HG02973 (cell line): ENCODE data around the gene CCDC152.
"Not testable (repeated sequence)": the region's sequence is repeated elsewhere in the genome, so short reads cannot be mapped to it uniquely, and the experiment has no call there.

Experiments
- ATAC-seq: cut with Tn5 transposase; IDR thresholded peaks from one replicate; pipeline ENCODE4 v1.9.1; 2021; ENCODE audit warnings: moderate library complexity; ENCODE audit not compliant: unreplicated experiment

CCDC152 gene, protein sequence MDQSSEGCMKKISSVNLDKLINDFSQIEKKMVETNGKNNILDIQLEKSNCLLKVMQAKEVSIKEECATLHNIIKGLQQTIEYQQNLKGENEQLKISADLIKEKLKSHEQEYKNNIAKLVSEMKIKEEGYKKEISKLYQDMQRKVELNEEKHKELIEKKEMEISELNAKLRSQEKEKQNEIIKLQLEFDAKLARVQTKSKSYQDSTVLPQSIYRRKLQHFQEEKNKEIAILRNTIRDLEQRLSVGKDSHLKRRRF

DNA sequence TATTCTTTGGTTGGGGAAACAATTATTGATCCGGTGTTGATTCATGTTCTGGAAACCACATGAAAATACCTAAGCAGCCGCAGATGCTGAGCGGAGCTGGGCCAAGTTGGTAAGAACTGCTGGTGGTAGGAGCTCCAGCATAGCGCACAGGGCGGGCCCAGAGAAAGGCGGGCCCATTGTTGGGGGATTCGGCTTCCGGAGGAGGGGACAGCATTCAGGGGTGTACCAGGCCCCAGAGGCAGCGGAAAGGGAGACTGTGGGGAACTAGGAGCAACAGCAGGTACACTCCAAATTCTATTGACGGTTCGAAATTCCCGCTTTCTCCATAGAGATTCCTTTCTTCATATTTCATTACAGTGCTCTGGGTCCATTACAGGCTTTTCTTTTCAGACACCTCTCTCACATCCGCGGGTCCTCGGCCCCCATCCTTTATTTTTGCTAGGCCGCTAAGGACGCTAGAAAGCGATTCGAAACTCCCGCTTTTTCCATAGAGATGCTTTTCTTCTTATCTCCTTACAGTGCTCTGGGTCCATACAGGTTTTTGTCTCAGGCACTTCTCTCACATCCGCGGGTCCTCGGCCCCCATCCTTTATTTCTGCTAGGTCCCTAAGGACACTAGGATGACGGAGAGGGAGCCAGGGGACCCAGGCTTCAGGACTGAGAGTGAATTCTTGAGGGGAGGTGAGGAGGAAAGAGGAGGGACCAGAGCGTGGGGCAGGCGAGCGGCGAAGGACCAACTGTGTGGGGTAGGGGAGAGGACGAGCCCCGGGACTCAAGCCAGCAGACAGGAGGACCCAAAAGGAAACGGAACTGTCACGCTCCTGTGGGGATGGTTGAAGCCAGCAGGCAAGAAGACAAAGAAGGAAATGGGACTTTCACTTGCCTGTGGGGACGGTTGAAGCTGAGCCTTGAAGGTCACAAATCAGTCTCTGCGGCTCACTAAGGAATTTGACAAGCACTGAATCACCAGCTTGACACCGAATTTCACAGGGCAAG, at the start of gene CCDC152:
Gene CCDC152 (plus strand): TSS at position 213 of the 996 bp plus-strand sequence. CDS start 2,304 bp downstream, outside the sequence.
- ATAC-seq = peak; percentile 86

DNA sequence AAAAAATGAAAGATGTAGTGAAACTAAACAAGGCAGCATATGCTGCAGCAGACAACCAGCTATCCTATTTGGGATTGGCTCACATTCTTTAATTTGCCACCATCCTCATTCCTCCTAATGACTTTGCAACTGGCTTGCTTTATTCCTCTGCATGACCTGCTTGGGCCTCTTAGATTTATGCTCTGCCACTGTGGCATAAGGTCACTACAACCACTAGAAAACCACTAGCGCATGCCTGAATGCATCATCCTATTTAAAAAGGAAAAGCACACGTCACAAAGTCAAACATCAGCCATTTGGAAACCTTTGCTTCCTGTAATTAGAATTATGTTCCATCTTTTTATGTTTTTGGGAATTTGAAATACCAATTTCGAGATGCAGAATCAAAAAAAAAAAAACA, 40.8 kb upstream of the CCDC152 start:
- no peak for ATAC-seq

DNA sequence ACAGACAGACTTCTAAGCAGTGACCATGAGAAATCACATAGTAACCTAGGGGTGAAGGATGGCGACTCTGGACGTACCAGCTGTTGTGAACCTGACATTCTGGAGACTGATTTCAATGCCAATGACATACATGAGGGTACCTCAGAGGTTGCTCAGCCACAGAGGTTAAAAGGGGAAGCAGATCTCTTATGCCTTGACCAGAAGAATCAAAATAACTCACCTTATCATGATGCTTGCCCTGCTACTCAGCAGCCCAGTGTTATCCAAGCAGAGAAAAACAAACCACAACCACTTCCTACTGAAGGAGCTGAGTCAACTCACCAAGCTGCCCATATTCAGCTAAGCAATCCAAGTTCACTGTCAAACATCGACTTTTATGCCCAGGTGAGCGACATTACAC, 38.0 kb upstream of the CCDC152 start:
- peak; percentile 96 for ATAC-seq

DNA sequence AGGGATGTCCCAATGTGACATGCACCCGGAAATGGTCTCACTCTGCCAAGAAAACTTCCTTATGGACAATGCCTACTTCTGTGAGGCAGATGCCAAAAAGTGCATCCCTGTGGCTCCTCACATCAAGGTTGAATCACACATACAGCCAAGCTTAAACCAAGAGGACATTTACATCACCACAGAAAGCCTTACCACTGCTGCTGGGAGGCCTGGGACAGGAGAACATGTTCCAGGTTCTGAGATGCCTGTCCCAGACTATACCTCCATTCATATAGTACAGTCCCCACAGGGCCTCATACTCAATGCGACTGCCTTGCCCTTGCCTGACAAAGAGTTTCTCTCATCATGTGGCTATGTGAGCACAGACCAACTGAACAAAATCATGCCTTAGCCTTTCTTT, 37.6 kb upstream of the CCDC152 start:
- ATAC-seq = no peak

DNA sequence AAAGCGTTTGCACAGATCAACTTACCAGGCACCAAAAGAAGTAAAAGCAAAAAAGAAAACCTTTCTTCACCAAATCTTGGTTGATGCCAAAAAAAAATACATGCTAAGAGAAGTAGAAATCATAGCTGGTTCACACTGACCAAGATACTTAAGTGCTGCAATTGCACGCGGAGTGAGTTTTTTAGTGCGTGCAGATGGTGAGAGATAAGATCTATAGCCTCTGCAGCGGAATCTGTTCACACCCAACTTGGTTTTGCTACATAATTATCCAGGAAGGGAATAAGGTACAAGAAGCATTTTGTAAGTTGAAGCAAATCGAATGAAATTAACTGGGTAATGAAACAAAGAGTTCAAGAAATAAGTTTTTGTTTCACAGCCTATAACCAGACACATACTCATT, 36.4 kb upstream of the CCDC152 start:
- no peak for ATAC-seq

DNA sequence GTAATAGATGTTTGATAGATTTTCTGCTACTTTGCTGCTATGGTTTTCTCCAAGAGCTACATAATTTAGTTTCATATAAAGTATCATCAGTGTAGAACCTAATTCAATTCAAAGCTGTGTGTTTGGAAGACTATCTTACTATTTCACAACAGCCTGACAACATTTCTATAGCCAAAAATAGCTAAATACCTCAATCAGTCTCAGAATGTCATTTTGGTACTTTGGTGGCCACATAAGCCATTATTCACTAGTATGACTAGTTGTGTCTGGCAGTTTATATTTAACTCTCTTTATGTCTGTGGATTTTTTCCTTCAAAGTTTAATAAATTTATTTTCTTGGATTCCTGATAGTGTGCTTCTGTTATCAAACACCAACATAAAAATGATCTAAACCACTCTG, 35.1 kb upstream of the CCDC152 start:
- no peak for ATAC-seq

DNA sequence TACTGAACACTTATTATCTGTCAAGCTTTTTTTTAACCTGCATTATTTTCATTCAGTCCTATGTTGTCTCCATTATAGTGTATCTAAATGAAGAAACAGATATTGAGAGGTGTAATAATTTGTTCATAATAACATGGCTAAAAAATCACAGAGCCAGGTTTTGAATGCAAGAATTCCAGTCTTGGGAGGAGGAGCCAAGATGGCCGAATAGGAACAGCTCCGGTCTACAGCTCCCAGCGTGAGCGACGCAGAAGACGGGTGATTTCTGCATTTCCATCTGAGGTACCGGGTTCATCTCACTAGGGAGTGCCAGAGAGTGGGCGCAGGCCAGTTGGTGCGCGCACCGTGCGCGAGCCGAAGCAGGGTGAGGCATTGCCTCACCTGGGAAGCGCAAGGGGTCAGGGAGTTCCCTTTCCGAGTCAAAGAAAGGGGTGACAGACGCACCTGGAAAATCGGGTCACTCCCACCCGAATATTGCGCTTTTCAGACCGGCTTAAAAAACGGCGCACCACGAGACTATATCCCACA, 22.0 kb upstream of the CCDC152 start:
- not testable (repeated sequence) for ATAC-seq

DNA sequence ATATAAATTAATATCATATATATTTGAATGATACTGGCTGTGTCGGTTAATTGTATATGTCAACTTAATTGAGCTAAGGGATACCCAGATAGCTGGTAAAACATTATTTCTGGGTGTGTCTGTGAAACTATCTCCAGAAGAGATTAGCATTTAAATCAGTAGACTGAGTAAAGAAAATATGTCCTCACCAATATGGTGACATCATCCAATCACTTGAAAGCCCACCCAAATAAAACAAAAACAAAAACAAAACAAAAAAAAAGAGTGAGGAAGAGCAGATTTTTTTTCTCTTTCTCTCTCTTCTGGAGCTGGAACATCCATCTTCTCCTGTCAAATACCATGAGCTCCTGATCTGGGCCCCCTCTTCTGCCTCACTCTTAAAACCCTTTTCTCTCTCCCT, 15.7 kb upstream of the CCDC152 start:
- ATAC-seq = no peak

DNA sequence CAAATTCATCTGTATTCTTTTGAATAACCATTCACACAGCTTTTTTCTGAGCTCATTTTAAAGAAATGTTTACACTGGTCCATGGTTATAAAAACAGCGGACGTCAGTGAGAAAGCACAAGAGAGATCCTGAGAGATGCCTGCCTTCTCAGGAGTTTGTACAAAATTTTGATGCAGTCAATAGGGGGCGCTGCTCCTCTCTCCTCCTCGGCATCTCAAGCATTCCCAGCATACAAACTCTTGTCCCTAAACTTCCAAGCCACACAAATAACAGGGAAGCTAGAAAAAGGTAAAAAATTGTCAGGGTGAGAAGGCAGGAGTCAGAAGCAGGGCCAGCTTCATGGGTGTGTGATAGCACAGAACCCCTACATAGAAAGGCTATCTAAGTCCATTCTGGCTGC, 11.2 kb upstream of the CCDC152 start:
- ATAC-seq = no peak

DNA sequence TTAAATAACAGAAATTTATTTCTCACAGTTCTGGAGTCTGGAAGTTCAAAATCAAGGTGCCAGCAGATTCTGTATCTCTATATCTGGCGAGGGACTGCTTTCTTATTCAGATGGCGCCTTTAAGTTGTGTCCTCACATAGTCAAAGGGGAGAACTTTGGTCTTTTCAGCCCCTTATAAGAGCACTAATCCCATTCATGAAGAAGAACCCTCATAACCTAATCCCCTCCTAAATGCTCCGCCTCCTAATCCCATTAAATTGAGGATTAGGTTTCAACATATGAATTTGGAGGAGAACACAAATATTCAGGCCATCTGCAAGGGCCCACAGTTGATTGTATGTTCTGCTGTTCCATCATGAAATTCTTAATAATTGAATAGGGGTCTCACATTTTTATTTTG, 10.8 kb upstream of the CCDC152 start:
- ATAC-seq = no peak

DNA sequence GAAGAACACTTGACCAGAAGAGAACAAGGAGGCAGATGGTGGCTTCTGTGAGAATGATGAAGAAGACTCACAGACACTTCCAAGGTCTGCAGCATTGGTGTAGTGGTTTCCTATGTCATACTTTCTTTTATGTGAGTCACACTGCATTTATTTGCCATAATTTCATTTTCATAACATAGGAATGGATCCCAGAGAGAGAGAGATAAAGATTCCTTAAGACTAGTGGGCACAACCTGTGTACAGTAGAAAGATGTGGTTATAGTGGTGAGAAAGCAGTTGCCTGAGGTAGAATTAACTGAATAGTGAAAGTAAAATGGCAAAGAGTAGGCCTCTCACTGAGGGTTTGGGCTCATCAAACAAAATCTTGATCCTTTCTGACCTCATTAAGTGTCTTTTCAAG, 7.6 kb upstream of the CCDC152 start:
- ATAC-seq = no peak

DNA sequence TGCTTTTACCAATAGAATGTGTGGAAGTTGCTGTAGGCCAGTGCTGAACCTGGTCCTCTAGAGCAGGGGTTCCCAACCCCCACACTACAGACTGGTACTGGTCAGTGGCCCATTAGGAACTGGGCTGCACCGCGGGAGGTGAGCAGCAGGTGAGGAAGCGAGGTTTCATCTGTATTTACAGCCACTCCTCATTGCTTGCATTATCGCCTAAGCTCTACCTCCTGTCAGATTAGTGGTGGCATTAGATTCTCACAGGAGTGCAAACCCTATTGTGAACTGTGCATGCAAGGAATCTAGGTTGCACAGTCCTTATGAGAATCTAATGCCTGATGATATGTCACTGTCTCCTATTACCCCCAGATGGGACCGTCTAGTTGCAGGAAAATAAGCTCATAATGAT, 6.1 kb upstream of the CCDC152 start:
- ATAC-seq = no peak

DNA sequence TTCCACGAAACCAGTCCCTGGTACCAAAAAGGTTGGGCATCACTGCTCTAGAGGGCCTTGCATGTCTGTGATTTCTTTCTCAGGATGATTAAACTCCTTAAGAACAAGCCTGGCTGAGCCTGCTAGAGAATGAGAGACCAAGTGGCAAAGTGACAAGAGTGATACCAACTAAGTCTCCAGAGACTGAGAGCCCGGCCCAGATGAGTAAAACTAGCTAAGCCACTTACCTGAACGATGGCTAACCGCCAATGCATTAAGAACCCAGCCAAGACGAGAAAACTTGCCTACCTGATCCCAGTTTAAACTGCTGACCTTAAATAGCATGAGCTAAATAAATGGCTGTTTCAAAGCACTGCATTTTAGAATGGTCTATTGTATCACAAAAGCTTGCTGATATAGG, 5.6 kb upstream of the CCDC152 start:
- ATAC-seq = no peak

DNA sequence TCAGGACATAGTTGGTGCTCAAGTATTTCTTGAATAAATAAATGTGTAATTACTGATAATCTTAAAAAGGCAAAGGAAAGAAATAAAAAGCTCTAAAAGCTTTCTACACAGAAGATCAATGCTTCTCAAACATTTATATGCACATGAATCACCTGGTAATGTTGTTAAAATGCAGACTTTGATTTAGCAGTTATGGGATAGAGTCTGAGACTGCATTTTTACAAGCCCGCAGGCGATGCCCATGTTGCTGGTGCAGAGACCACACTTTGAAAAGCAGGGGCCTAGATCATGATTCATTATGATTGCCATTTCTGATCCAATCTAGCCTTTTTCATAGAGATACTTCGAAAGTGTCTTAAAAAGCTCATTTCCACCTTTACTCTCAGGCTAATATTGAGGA, 3.5 kb upstream of the CCDC152 start:
- no peak for ATAC-seq

DNA sequence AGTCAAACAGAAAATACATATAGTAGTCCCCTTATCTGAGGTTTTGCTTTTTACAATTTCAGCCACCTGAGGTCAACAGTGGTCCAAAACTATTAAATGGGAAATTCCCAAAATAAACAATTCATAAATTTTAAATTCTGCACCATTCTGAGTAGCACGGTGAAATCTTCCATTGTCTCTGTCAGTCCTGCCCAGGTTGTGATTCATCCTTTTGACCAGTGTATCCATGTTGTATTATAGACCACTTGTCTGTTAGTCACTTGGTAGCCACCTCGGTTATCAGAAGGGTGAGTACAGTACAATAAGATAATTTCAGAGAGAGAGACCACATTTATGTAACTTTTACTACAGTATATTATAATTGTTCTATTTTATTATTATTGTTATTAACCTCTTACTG, 2.8 kb downstream of the CCDC152 start:
- no peak for ATAC-seq

DNA sequence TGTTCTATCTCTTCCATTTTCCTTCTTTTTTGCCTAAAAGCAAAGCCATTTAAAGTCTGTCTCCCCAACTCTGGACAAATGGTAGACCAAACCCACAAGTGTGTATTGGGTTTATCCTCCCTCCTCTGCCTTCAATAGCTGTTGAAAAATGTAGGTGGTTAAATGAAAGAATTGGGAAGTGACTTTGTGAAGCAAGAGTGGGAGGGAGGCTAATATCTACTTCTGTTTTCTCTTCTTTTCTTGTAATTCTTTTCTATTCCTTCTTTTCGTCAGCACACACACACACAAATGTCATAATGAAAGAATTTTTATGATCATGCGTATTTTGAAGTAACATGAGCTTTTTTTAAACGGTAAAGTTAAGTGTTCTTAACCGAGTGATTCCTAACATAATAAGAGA, 3.8 kb downstream of the CCDC152 start:
- no peak for ATAC-seq

DNA sequence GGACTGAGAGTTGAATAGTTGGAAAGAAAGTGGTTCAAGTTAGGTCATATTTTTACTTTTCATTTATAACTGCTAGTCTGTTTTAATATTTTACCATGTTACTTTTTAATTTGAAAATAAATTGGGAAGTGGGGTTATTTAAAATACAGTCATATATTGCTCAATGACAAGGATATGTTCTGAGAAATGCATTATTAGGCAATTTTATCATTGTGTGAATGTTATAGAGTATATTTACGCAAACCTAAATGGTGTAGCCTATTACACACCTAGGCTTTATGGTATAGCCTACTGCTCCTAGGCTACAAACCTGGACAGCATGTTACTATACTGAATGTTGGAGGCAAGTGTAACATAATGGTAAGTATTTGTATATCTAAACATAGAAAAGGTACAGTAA, 5.2 kb downstream of the CCDC152 start:
- no peak for ATAC-seq

DNA sequence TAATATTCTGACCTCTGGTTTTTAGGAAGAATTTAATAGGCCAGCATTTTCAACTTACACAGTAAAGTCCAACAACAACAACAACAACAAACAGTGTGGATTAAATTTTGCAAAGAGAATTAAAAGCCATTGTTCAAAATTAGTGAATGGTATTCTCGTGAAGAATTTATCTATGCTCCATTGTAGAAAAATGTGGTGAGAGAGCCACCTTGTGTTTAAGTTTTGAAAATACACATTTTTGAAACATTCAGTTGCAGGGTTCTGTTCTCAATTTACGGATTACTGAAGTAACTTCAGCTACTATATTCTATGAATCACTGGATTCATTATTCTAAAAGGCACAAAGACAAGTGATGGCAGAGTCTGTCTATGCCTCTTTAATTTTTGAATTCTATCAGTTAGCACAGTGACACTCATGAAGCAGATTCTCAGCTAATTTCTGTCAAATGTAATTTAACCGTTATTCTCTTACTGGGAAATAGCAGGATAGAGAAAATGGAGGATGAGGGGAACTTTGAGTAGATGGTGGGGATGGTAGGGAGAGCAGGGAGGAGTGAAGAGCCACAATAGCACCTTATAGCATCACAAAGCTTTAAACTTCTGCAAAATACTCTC, 11.0 kb downstream of the CCDC152 start:
- no peak for ATAC-seq

DNA sequence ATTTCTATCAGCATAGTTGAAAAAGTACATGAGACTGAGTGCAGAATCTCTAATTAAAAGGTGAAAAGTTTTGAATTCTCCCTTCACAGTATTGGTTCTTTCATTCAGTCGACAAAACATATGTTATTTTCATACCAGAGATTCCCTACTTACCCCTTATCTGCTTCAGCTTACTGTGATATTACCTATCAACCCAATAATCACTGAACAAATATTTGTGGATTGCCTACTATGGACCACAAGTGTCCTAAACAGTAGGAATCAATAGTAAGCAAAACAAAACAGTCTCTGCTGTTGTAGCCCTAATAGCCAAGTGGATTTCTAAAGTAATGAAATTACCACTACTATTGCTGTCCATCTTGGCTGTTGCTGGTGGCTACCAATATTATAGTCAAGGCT, 11.5 kb downstream of the CCDC152 start:
- ATAC-seq = no peak

DNA sequence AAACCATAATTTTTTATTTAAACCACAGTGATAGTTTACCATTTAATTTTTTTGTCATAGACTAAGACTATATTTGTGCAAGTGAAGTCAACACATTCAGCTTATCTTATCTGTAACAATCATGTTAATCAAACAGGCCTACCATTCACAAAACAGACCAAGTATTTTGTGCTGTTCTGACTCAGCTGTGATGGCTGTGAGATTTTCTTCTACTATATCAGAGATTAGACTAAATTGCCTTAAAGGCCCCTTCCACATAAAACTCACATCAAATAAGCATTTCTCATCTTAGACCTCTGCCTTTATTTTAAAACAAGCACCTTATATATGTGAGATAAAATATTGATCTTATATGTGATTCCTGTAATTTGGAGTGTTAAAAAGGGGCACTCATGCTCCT, 13.4 kb downstream of the CCDC152 start:
- no peak for ATAC-seq

DNA sequence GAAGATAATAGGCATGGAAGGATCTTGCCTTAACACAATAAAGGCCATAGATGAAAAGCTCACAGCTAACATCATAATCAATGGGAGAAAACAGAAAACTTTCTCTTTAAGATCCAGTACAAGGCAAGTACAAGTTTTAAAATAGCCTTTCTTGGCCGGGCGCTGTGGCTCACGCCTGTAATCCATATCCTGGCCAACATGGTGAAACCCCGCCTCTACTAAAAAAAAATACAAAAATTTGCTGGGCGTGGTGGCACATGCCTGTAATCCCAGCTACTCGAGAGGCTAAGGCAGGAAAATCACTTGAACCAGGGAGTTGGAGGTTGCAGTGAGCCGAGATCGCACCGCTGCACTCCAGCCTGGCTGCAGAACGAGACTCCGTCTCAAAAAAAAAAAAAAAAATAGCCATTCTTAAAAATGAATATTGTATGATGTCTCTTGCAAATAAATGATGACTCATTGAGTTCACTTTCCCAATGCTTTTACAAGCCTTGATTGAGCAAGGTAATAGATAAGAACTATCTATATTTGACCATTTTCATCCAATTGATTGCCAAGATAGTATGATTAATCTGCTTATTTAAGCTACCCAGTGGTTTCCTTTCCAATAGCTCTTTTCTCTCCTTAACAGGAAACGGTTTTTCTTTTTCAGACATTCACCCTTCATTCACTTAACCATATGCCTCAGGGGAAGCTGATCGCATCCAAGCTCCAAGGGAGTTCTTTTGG, 15.8 kb downstream of the CCDC152 start:
- no peak for ATAC-seq
